ENCODE results near the gene TMEM255A.

DNA sequence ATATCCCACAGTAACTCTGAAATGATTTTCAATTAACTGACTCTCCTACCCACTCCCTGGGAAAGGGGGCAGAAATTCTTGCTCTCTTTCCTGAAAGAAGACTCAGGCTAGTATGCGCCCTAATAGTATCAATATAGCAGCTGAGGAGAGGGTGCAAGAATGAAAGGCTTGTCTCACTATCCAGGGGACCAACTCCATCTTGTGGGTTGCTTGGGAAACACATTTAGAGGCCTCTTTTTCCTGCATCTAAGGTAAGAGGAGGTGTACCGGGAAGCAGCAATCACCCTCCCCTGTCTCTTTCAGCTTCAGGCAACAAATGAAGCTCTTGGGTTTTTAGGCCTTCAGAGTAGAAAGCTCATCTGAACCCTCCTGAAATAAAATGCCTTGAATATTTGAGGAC, 11.3 kb downstream of the TMEM255A start:
- TF ChIP-seq, protein P1, sequence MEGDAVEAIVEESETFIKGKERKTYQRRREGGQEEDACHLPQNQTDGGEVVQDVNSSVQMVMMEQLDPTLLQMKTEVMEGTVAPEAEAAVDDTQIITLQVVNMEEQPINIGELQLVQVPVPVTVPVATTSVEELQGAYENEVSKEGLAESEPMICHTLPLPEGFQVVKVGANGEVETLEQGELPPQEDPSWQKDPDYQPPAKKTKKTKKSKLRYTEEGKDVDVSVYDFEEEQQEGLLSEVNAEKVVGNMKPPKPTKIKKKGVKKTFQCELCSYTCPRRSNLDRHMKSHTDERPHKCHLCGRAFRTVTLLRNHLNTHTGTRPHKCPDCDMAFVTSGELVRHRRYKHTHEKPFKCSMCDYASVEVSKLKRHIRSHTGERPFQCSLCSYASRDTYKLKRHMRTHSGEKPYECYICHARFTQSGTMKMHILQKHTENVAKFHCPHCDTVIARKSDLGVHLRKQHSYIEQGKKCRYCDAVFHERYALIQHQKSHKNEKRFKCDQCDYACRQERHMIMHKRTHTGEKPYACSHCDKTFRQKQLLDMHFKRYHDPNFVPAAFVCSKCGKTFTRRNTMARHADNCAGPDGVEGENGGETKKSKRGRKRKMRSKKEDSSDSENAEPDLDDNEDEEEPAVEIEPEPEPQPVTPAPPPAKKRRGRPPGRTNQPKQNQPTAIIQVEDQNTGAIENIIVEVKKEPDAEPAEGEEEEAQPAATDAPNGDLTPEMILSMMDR (conservative IDR thresholded peaks at IDR 0.05 in 1 of 2, IDR thresholded peaks at IDR 0.05 in 1 of 2; ENCODE audit: extremely low read depth in 1 of 2, insufficient read depth in 1 of 2, low read depth in 1 of 2, low read length in 2 of 2): peak in 1 of 2 donors; percentile 60
- no peak for TF ChIP-seq EZH2 (IDR thresholded peaks at IDR 0.05; ENCODE audit: borderline replicate concordance, low read length)
